NCI-H1436 treated with DMSO at 0.1 percent for 48 hours (cell line): ENCODE data around the gene C1orf35.
A peak's percentile ranks its signal among the peaks of the same experiment; 100 is the strongest.

ENCODE experiments used
- DNase-seq: peaks from one replicate; lab custom pipeline; 2025; lab: John Stamatoyannopoulos, UW

C1orf35 gene

GRCh38 chr1:228109073-228109961 is 6.2 kb upstream of the C1orf35 start, which contains the start of gene MRPL55:
MRPL55 (minus strand) TSS chr1:228109299; CDS start chr1:228108260, 1,039 bp downstream.
- DNase-seq = peak; percentile 71

- no peak for DNase-seq
These were observed 5.6 kb upstream of the C1orf35 start for GRCh38 chr1:228108742-228109072.

- DNase-seq = no peak
These were observed 5.0 kb upstream of the C1orf35 start for GRCh38 chr1:228108055-228108690.

- DNase-seq = no peak
These were observed 4.5 kb upstream of the C1orf35 start for GRCh38 chr1:228107636-228108035.

- no peak for DNase-seq
These were observed 3.6 kb upstream of the C1orf35 start for GRCh38 chr1:228106800-228107054.

GRCh38 chr1:228105996-228106799 is 3.1 kb upstream of the C1orf35 start:
- no peak for DNase-seq

GRCh38 chr1:228105270-228105995 is 2.3 kb upstream of the C1orf35 start:
- DNase-seq = no peak

GRCh38 chr1:228104526-228105269 is 1.6 kb upstream of the C1orf35 start:
- DNase-seq = no peak

- no peak for DNase-seq
These were observed 933 bp downstream of the C1orf35 start for GRCh38 chr1:228101994-228102790.

GRCh38 chr1:228101614-228101993 is 1.5 kb downstream of the C1orf35 start:
- DNase-seq = no peak

GRCh38 chr1:228100822-228101613 is 2.1 kb downstream of the C1orf35 start:
- no peak for DNase-seq

GRCh38 chr1:228099331-228099732 is 3.8 kb downstream of the C1orf35 start:
- no peak for DNase-seq

GRCh38 chr1:228098323-228098931 is 4.7 kb downstream of the C1orf35 start:
- DNase-seq = no peak

- no peak for DNase-seq
These were observed 5.6 kb downstream of the C1orf35 start for GRCh38 chr1:228097333-228098081.

GRCh38 chr1:228096416-228097332 is 6.5 kb downstream of the C1orf35 start:
- DNase-seq = no peak

- no peak for DNase-seq
These were observed 7.2 kb downstream of the C1orf35 start for GRCh38 chr1:228095938-228096337.

GRCh38 chr1:228095161-228095560 is 8.0 kb downstream of the C1orf35 start:
- no peak for DNase-seq
